Stomach (tissue), 9 donors: ENCODE measurements around the gene ALS2CL. TPM values are rescaled to one million over a fixed set of nuclear protein-coding genes. Genes with fewer than 3 reads are reported as not detected.

ENCODE experiments used
- DNase-seq, 2 donors: peaks; one replicate each; pipeline versions ENCODE4 v3.0.0 to v3.0.0-alpha.2; 2013 to 2019
- H3K27ac ChIP-seq, 5 donors: fragments of 200-600 bp in 4 of 5; sonication (generic) in 4 of 5; one replicate each; pipeline ENCODE4 v1.5.1; 2013 to 2019; ENCODE audit warnings: mild to moderate bottlenecking in 1 of 5, moderate library complexity in 1 of 5
- H3K27me3 ChIP-seq, 3 donors: fragments of 200-600 bp; sonication (generic); one replicate each; pipeline ENCODE4 v1.5.1; 2017 to 2019; ENCODE audit warnings: mixed run types in 1 of 3
- H3K36me3 ChIP-seq, 4 donors: fragments of 200-600 bp; sonication (generic); 1 replicate in 3 of 4; 2 replicates in 1 of 4; pipeline ENCODE4 v1.5.1; 2016 to 2019
- H3K4me1 ChIP-seq, 4 donors: fragments of 200-600 bp; sonication (generic); one replicate each; pipeline ENCODE4 v1.5.1; 2016 to 2019
- H3K4me3 ChIP-seq, 4 donors: fragments of 200-600 bp; sonication (generic) in 3 of 4; one replicate each; pipeline ENCODE4 v1.5.1; 2016 to 2019; ENCODE audit warnings: mild to moderate bottlenecking in 1 of 4
- H3K9me3 ChIP-seq, 4 donors: fragments of 200-600 bp; sonication (generic); one replicate each; pipeline ENCODE4 v1.5.1; 2016 to 2019
- CTCF ChIP-seq, 7 experiments: fragments of 450-650 bp in 4 of 7; fragments of 200-600 bp in 3 of 7; sonication (generic) in 3 of 7; IDR thresholded peaks; one replicate each; pipeline ENCODE4 v1.5.1; 2016 to 2019; ENCODE audit warnings: antibody characterized with exemption in 7 of 7, control low read depth in 2 of 7, mild to moderate bottlenecking in 1 of 7
- EP300 ChIP-seq: sonication (generic); formaldehyde crosslinking; IDR thresholded peaks from one replicate; pipeline ENCODE4 v1.6.1; 2017; ENCODE audit warnings: antibody characterized with exemption
- POLR2A ChIP-seq, 4 donors: fragments of 450-650 bp; IDR thresholded peaks; one replicate each; pipeline ENCODE4 v1.6.1; 2016; ENCODE audit warnings: antibody characterized with exemption in 4 of 4, control low read depth in 2 of 4, mild to moderate bottlenecking in 1 of 4, moderate library complexity in 1 of 4
- POLR2AphosphoS5 ChIP-seq, 3 donors: sonication (generic); formaldehyde crosslinking; IDR thresholded peaks; one replicate each; pipeline ENCODE4 v1.6.1; 2016; ENCODE audit warnings: antibody characterized with exemption in 3 of 3
- WGBS, 5 donors: extraction: QIAGEN DNeasy Blood & Tissue Kit in 3 of 5; methylation state at CpG; one replicate each; pipeline versions ENCODE4 v1.1.5 to v1.1.7; 2013 to 2018; 5-methylcytosine and 5-hydroxymethylcytosine counted together
- intact Hi-C: fragments of 100-400 bp; cut with DNase I; formaldehyde crosslinking; loops from one replicate; pipeline ENCODE4 v1.15.1; 2023; ENCODE audit warnings: low total_unique reads
- polyA plus RNA-seq, 3 donors: library from polyadenylated mRNA; stranded (reverse); fragments of 200-250 nt; gene quantifications; one replicate each; pipeline ENCODE4 v1.2.3, GENCODE V29; 2013
- total RNA-seq, 5 donors: library from RNA; depleted of rRNA; stranded (reverse); fragments of >200 nt; gene quantifications; one replicate each; pipeline versions ENCODE4 v1.1.0 to v1.2.3, GENCODE V29; 2014 to 2016
- donor health status: healthy with polysubstance abuse.
- donor health status: Bipolar disorder and iron deficiency.
- donor health status: healthy.

The ALS2CL gene
- total and polyA plus RNA-seq, 8 donors = 5.3 to 107 (median 47.8) TPM

DNA sequence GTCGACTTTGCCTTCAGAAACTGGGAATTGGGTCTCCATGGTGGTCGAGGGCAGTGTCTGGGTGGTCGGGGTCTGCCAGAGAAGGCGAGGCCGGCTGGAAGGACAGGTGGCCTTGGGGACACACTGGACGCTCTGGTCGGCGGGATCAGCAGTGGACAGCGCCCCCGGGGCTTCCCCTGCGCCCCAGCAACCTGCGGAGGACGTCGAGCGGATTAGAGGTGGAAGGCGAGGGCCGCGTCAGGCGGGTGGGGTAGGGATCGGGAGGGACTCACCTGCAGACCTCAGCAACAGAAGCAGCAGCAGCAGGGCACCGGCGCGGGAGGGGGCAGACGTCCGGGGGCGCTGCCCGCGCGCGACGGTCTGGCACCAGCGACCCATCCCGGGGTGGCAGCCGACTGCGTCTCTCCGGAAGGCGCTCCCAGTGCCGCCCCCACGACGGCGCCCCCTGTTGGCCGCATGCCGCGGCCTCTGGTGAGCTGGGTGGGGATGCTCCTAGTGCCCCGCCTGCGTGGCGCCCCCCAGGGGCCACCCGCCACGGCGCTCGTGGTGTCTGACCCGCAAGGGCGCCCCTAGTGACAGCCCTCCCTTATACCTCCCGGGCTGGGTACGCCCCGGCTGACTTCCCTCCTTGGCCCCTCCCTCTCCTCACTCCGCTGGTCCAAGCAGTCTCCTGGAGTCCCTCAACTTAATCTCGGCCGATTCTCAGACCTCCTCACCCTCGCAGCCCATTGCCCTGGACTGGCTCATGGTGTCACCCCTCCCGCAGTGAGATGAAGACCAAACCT lies 24.2 kb upstream of the ALS2CL start, which contains the start of gene PRSS50:
Gene PRSS50 (minus strand): TSS at position 423 of the 785 bp plus-strand sequence. CDS start 45 bp downstream, at position 378.
- no peaks in the 10 kb centered on the region for H3K36me3 ChIP-seq
- H3K4me3 ChIP-seq = no peak within 1 kb of the TSS
- TF ChIP-seq CTCF (IDR thresholded peaks at IDR 0.05) = no peak
- no peak for TF ChIP-seq EP300
- TF ChIP-seq POLR2AphosphoS5 (IDR thresholded peaks at IDR 0.05) = no peak
- no peak for TF ChIP-seq POLR2A (IDR thresholded peaks at IDR 0.05)
- intact Hi-C loops = no loop called here
- H3K27me3 ChIP-seq = peaks cover 0 to 27% (median 14%) of the 10 kb centered on the region in 3 donors
- peaks cover 0 to 6% (median 0%) of the 10 kb centered on the region in 4 donors for H3K4me1 ChIP-seq
- H3K9me3 ChIP-seq = no peaks in the 10 kb centered on the region
- H3K27ac ChIP-seq = no peak within 1 kb of the TSS
- WGBS, 5 donors = 44 to 59% (median 56%) methylated on average over 37 to 61 of the region's 61 CpGs
- peak in 1 of 2 donors; percentile 21 for DNase-seq

DNA sequence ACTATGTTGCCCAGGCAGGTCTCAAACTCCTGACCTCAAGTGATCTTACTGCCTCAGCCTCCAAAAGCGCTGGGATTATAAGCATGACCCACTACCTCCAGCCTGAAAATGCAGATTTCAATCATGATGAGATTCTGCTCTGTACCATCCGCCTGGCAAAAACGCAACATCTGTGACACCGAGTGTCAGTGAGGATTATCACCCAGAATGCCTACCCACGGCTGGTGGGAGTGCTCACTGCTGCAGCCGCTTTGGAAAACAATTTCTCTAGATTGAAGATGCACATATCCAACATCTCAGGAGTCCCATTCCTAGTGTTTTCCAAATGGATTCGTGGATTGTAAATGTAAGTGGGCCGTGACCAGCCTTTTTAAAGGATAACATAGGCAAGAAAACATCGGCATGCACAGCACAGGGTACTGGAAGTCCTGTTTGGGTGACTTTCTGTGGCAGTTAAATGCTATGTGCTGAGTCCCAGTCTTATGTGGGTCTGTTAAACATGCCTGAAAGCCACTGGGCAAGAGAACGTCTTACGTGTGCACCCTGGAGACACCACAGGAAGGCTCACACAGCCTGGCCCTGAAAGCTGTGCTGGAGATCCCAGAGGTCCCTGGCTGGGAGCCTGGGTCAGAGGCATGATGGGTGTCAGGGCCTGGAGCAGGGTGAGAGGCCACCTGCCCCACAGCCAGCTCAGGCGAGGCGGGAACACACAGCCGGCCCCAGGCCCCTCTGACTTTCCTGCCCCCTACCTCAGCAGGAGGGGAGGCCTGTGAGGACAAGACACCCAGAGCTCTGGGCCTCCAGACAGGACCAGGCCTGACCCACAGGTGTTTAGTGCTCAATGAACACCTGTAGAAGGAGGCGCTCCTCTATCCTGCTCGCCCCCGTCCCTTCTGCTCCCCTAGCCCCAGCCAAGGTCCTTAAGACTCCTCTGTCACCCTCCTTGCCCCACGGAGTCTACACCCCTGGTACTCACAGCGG lies 23.3 kb upstream of the ALS2CL start:
- no peaks in the 10 kb centered on the region for H3K9me3 ChIP-seq
- TF ChIP-seq CTCF (IDR thresholded peaks at IDR 0.05) (no peak), POLR2A (IDR thresholded peaks at IDR 0.05) (no peak), POLR2AphosphoS5 (IDR thresholded peaks at IDR 0.05) (no peak), EP300 (no peak)
- H3K27me3 ChIP-seq = peaks cover 0 to 27% (median 14%) of the 10 kb centered on the region in 3 donors
- no peaks in the 10 kb centered on the region for H3K36me3 ChIP-seq
- H3K27ac ChIP-seq = no peak overlapping the region
- WGBS, 5 donors = 83 to 93% (median 90%) methylated on average over 14 to 19 of the region's 19 CpGs
- intact Hi-C loops = no loop called here
- DNase-seq = peak in 1 of 2 donors; percentile 15
- peaks cover 0 to 6% (median 0%) of the 10 kb centered on the region in 4 donors for H3K4me1 ChIP-seq
- H3K4me3 ChIP-seq = no peak overlapping the region

GRCh38 chr3:46715507-46716175 lies 22.2 kb upstream of the ALS2CL start:
- intact Hi-C loops = no loop called here
- peaks cover 0 to 6% (median 0%) of the 10 kb centered on the region in 4 donors for H3K4me1 ChIP-seq
- peaks cover 0 to 27% (median 14%) of the 10 kb centered on the region in 3 donors for H3K27me3 ChIP-seq
- TF ChIP-seq EP300 (no peak), CTCF (IDR thresholded peaks at IDR 0.05) (no peak), POLR2A (IDR thresholded peaks at IDR 0.05) (no peak), POLR2AphosphoS5 (IDR thresholded peaks at IDR 0.05) (no peak)
- no peak overlapping the region for H3K27ac ChIP-seq
- no peaks in the 10 kb centered on the region for H3K9me3 ChIP-seq
- DNase-seq = peak in 1 of 2 donors; percentile 24
- H3K36me3 ChIP-seq = no peaks in the 10 kb centered on the region
- 87 to 95% (median 91%) methylated on average over 10 to 11 of the region's 11 CpGs for WGBS, 5 donors
- no peak overlapping the region for H3K4me3 ChIP-seq
